NCI-H69 (cell line): Measurements from ENCODE around the gene HSD17B11.
"Not testable (repeated sequence)": the region's sequence is repeated elsewhere in the genome, so short reads cannot be mapped to it uniquely, and the experiment has no call there.

Experiments used
- DNase-seq: peaks from one replicate; lab custom pipeline; 2025; lab: John Stamatoyannopoulos, UW

Gene HSD17B11

GRCh38 chr4:87356832-87357526, 34.0 kb downstream of the HSD17B11 start:
- no peak for DNase-seq

GRCh38 chr4:87354168-87355102, 36.6 kb downstream of the HSD17B11 start:
- no peak for DNase-seq

GRCh38 chr4:87353592-87353991, 37.4 kb downstream of the HSD17B11 start:
- peak; percentile 5 for DNase-seq

- DNase-seq = no peak
Measured at GRCh38 chr4:87345139-87345538, 45.8 kb downstream of the HSD17B11 start.

- no peak for DNase-seq
Measured at GRCh38 chr4:87342872-87343271, 48.1 kb downstream of the HSD17B11 start.

- not testable (repeated sequence) for DNase-seq
Measured at GRCh38 chr4:87341954-87342635, 48.9 kb downstream of the HSD17B11 start.

- DNase-seq = no peak
Measured at GRCh38 chr4:87339440-87339839, 51.5 kb downstream of the HSD17B11 start.

- DNase-seq = no peak
Measured at GRCh38 chr4:87337361-87337760, 53.6 kb downstream of the HSD17B11 start.

GRCh38 chr4:87333267-87333666, 57.7 kb downstream of the HSD17B11 start:
- DNase-seq = no peak

- no peak for DNase-seq
Measured at GRCh38 chr4:87330761-87331160, 60.2 kb downstream of the HSD17B11 start.

- DNase-seq = peak; percentile 61
Measured at GRCh38 chr4:87327136-87327535, 63.9 kb downstream of the HSD17B11 start.

GRCh38 chr4:87326460-87326859, 64.5 kb downstream of the HSD17B11 start:
- DNase-seq = peak; percentile 92

- DNase-seq = peak; percentile 93
Measured at GRCh38 chr4:87322754-87323153, 68.2 kb downstream of the HSD17B11 start, which contains the start of gene HSD17B13. HSD17B13 (minus strand) TSS chr4:87322882; CDS start chr4:87322841, 41 bp downstream.

GRCh38 chr4:87321888-87322287, 69.1 kb downstream of the HSD17B11 start:
- DNase-seq = peak; percentile 22

- DNase-seq = no peak
Measured at GRCh38 chr4:87317527-87317926, 73.5 kb downstream of the HSD17B11 start.

- DNase-seq = no peak
Measured at GRCh38 chr4:87316961-87317360, 74.0 kb downstream of the HSD17B11 start.

- peak; percentile 24 for DNase-seq
Measured at GRCh38 chr4:87315000-87315399, 76.0 kb downstream of the HSD17B11 start.

GRCh38 chr4:87313756-87314155, 77.2 kb downstream of the HSD17B11 start:
- no peak for DNase-seq

- DNase-seq = no peak
Measured at GRCh38 chr4:87311684-87312083, 79.3 kb downstream of the HSD17B11 start.

GRCh38 chr4:87310691-87311335, 80.2 kb downstream of the HSD17B11 start:
- no peak for DNase-seq

GRCh38 chr4:87309625-87310024, 81.4 kb downstream of the HSD17B11 start:
- DNase-seq = no peak

GRCh38 chr4:87306056-87306455, 84.9 kb downstream of the HSD17B11 start:
- no peak for DNase-seq
